Stimulated activated CD4-positive, alpha-beta T cell treated with anti-CD3 and anti-CD28 coated beads, Interleukin-12 subunit alpha, Interleukin-12 subunit beta, amount 100 ng/mL, for 24 hours (primary cell): ENCODE results near the gene NCAPH2.
A peak's percentile ranks its signal among the peaks of the same experiment; 100 is the strongest.

Experiments used
- DNase-seq, 2 experiments: peaks; one replicate each; pipeline ENCODE4 v3.0.0-alpha.2; 2020; ENCODE audit warnings: low read depth in 2 of 2

Gene NCAPH2

GRCh38 chr22:50489363-50490243 is 18.4 kb upstream of the NCAPH2 start:
- DNase-seq, result no peak

GRCh38 chr22:50490531-50491308 is 17.3 kb upstream of the NCAPH2 start:
- DNase-seq, result no peak

GRCh38 chr22:50497093-50497492 is 10.9 kb upstream of the NCAPH2 start:
- no peak for DNase-seq

- DNase-seq, result peak; percentile 30 to 64
Measured at GRCh38 chr22:50498322-50498890, 9.6 kb upstream of the NCAPH2 start.

- no peak for DNase-seq
Measured at GRCh38 chr22:50500452-50500851, 7.6 kb upstream of the NCAPH2 start.

GRCh38 chr22:50502096-50502495 is 5.9 kb upstream of the NCAPH2 start:
- no peak for DNase-seq

GRCh38 chr22:50502628-50503474 is 5.2 kb upstream of the NCAPH2 start:
- DNase-seq, result no peak

- no peak for DNase-seq
Measured at GRCh38 chr22:50503475-50504145, 4.4 kb upstream of the NCAPH2 start.

GRCh38 chr22:50504369-50505211 is 3.4 kb upstream of the NCAPH2 start:
- no peak for DNase-seq

GRCh38 chr22:50505276-50505775 is 2.7 kb upstream of the NCAPH2 start:
- DNase-seq, result no peak

GRCh38 chr22:50505776-50506610 is 2.0 kb upstream of the NCAPH2 start:
- no peak for DNase-seq

- DNase-seq, result no peak
Measured at GRCh38 chr22:50506611-50507420, 1.2 kb upstream of the NCAPH2 start.

- peak; percentile 90 to 91 for DNase-seq
Measured at GRCh38 chr22:50507421-50507990, 518 bp upstream of the NCAPH2 start, which contains the start of gene LMF2. Gene LMF2 (minus strand): TSS chr22:50507702. CDS start chr22:50507675, 27 bp downstream.

- DNase-seq, result no peak
Measured at GRCh38 chr22:50508897-50509296, 873 bp downstream of the NCAPH2 start.

GRCh38 chr22:50513175-50513574 is 5.2 kb downstream of the NCAPH2 start:
- no peak for DNase-seq

GRCh38 chr22:50516068-50516467 is 8.0 kb downstream of the NCAPH2 start:
- no peak for DNase-seq

GRCh38 chr22:50516891-50517290 is 8.9 kb downstream of the NCAPH2 start:
- no peak for DNase-seq
